GM23248 (cell line): ENCODE data around the gene VSIG10. TPM values are rescaled to one million over a fixed set of nuclear protein-coding genes. Genes with fewer than 3 reads are reported as not detected.
"Not testable (repeated sequence)": the region's sequence is repeated elsewhere in the genome, so short reads cannot be mapped to it uniquely, and the experiment has no call there.

Source experiments
- DNase-seq: peaks from one replicate; pipeline ENCODE4 v3.0.0-alpha.2; 2015
- H2AFZ ChIP-seq: fragments of 200-600 bp; sonication (generic); 2 replicates; pipeline ENCODE4 v1.6.1; 2016; ENCODE audit warnings: antibody characterized with exemption
- H3F3A ChIP-seq: fragments of 200-600 bp; sonication (generic); 2 replicates; pipeline ENCODE4 v1.6.1; 2016; ENCODE audit warnings: mild to moderate bottlenecking, antibody characterized with exemption, mixed run types; ENCODE audit not compliant: insufficient read depth
- H3K27ac ChIP-seq: fragments of 200-600 bp; sonication (generic); 2 replicates; pipeline ENCODE4 v1.5.1; 2016; ENCODE audit warnings: mild to moderate bottlenecking
- H3K27me3 ChIP-seq: fragments of 200-600 bp; sonication (generic); replicated peaks from 2 replicates; pipeline ENCODE4 v1.6.1; 2016; ENCODE audit warnings: mild to moderate bottlenecking; ENCODE audit not compliant: insufficient read depth
- H3K36me3 ChIP-seq: fragments of 200-600 bp; sonication (generic); 2 replicates; pipeline ENCODE4 v1.6.1; 2016; ENCODE audit warnings: low read depth, mild to moderate bottlenecking
- H3K4me1 ChIP-seq: fragments of 200-600 bp; sonication (generic); 2 replicates; pipeline ENCODE4 v1.6.1; 2016; ENCODE audit warnings: mild to moderate bottlenecking; ENCODE audit not compliant: insufficient read depth
- H3K4me2 ChIP-seq: fragments of 200-600 bp; sonication (generic); one replicate; pipeline ENCODE4 v1.6.1; 2016; ENCODE audit warnings: mild to moderate bottlenecking; ENCODE audit not compliant: unreplicated experiment
- H3K4me3 ChIP-seq: fragments of 200-600 bp; sonication (generic); 2 replicates; pipeline ENCODE4 v1.5.1; 2016; ENCODE audit warnings: mild to moderate bottlenecking
- H3K79me2 ChIP-seq: fragments of 200-600 bp; sonication (generic); 2 replicates; pipeline ENCODE4 v1.6.1; 2016; ENCODE audit warnings: mild to moderate bottlenecking; ENCODE audit not compliant: insufficient read depth
- H3K9ac ChIP-seq: fragments of 200-600 bp; sonication (generic); 2 replicates; pipeline ENCODE4 v1.6.1; 2016; ENCODE audit warnings: mild to moderate bottlenecking
- H3K9me2 ChIP-seq: fragments of 200-600 bp; sonication (generic); 2 replicates; pipeline ENCODE4 v1.6.1; 2016; ENCODE audit warnings: mixed run types, mild to moderate bottlenecking, moderate library complexity; ENCODE audit not compliant: insufficient read depth
- H3K9me3 ChIP-seq: fragments of 200-600 bp; sonication (generic); one replicate; pipeline ENCODE4 v1.6.1; 2017; ENCODE audit warnings: low read depth
- H4K20me1 ChIP-seq: fragments of 200-600 bp; sonication (generic); 2 replicates; pipeline ENCODE4 v1.6.0; 2016; ENCODE audit not compliant: insufficient read depth
- EZH2 ChIP-seq: fragments of 200-600 bp; sonication (generic); IDR thresholded peaks from 2 replicates; pipeline ENCODE4 v1.6.1; 2018; ENCODE audit warnings: antibody characterized with exemption, mild to moderate bottlenecking; ENCODE audit not compliant: insufficient read depth, poor library complexity, severe bottlenecking
- EZH2phosphoT487 ChIP-seq: fragments of 200-600 bp; sonication (generic); IDR thresholded peaks from 2 replicates; pipeline ENCODE4 v1.6.1; 2018; ENCODE audit warnings: antibody characterized with exemption, moderate library complexity, mild to moderate bottlenecking, low read depth; ENCODE audit not compliant: insufficient read depth
- WGBS, 2 experiments: methylation state at CpG; one replicate each; pipeline ENCODE4 v1.1.6; 2015 to 2017; ENCODE audit warnings: low lambda C conversion rate in 2 of 2, low coverage in 1 of 2; ENCODE audit errors: missing lambda C conversion rate in 2 of 2; 5-methylcytosine and 5-hydroxymethylcytosine counted together
- in situ Hi-C: fragments of 300-500 bp; cut with MboI; formaldehyde crosslinking; loops from 2 replicates; pipeline ENCODE4 v1.15.0; 2020
- polyA plus RNA-seq: library from polyadenylated mRNA; unstranded; fragments of >200 nt; fragmentation: Nextera tagmentation; extraction: Ambion mirVana; gene quantifications from 2 replicates; pipeline ENCODE4 v1.2.1, GENCODE V29; 2016
- total RNA-seq: library from RNA; depleted of rRNA; stranded (reverse); fragments of >200 nt; shearing (Covaris generic); gene quantifications from 2 replicates; pipeline ENCODE4 v1.2.3, GENCODE V29; 2014

VSIG10 gene
- total and polyA plus RNA-seq, 2 experiments from 2014 or later = 11.5 to 40.1 TPM

- Histone ChIP-seq H3K36me3 (peaks cover 9% of the 10 kb centered on the region; the same call in 1 of the 2 replicates), H2AFZ (no peak overlapping the region), H3K4me2 (no peak overlapping the region), H3K9me3 (no peaks in the 10 kb centered on the region), H4K20me1 (no peaks in the 10 kb centered on the region), H3K27me3 (no peaks in the 10 kb centered on the region), H3K4me3 (no peak overlapping the region), H3K9me2 (no peaks in the 10 kb centered on the region), H3F3A (no peaks in the 10 kb centered on the region), H3K79me2 (peaks cover 15% of the 10 kb centered on the region), H3K9ac (no peak overlapping the region), H3K27ac (no peak overlapping the region), H3K4me1 (no peaks in the 10 kb centered on the region)
- TF ChIP-seq EZH2phosphoT487 (no peak), EZH2 (no peak)
- WGBS, 2 experiments = 95 to 100% methylated on average over 3 of the region's 3 CpGs
- in situ Hi-C loops = loop anchor here (10.0 kb wide), 1 partner anchor 148 kb away; no protein-coding TSS in a partner anchor
- DNase-seq = no peak
These were observed 81.1 kb downstream of the VSIG10 start for GRCh38 chr12:118022728-118023109.

GRCh38 chr12:118022097-118022727, 81.6 kb downstream of the VSIG10 start:
- H3K27ac ChIP-seq, H4K20me1 ChIP-seq, H2AFZ ChIP-seq, H3K27me3 ChIP-seq, H3K4me1 ChIP-seq, H3K4me2 ChIP-seq, DNase-seq, H3K9ac ChIP-seq, H3K9me2 ChIP-seq, H3K4me3 ChIP-seq, H3F3A ChIP-seq, H3K36me3 ChIP-seq, H3K9me3 ChIP-seq: not testable (repeated sequence)
- WGBS, 2 experiments = 91 to 96% methylated on average over 13 of the region's 13 CpGs
- peaks cover 20% of the 10 kb centered on the region for H3K79me2 ChIP-seq
- in situ Hi-C loops = loop anchor here (10.0 kb wide), 1 partner anchor 147 kb away; no protein-coding TSS in a partner anchor

- no peaks in the 10 kb centered on the region for H4K20me1 ChIP-seq
- DNase-seq = no peak
- no peaks in the 10 kb centered on the region for H3K9me3 ChIP-seq
- H3K4me2 ChIP-seq = no peak overlapping the region
- peaks cover 4% of the 10 kb centered on the region; the same call in 1 of the 2 replicates for H3K4me1 ChIP-seq
- no peaks in the 10 kb centered on the region for H3F3A ChIP-seq
- in situ Hi-C loops = loop anchor here (10.0 kb wide), 1 partner anchor 145 kb away; no protein-coding TSS in a partner anchor
- no peak overlapping the region for H3K27ac ChIP-seq
- H3K9ac ChIP-seq = no peak overlapping the region
- TF ChIP-seq EZH2 = no peak
- no peak for TF ChIP-seq EZH2phosphoT487
- no peak overlapping the region for H3K4me3 ChIP-seq
- no peaks in the 10 kb centered on the region for H3K9me2 ChIP-seq
- H3K79me2 ChIP-seq = peaks cover 27% of the 10 kb centered on the region
- no peaks in the 10 kb centered on the region for H3K27me3 ChIP-seq
- H3K36me3 ChIP-seq = no peaks in the 10 kb centered on the region
- WGBS, 2 experiments = 55 to 60% methylated on average over 1 of the region's 1 CpG
- H2AFZ ChIP-seq = no peak overlapping the region
These were observed 83.8 kb downstream of the VSIG10 start for GRCh38 chr12:118020036-118020435.

GRCh38 chr12:118017926-118018325, 85.9 kb downstream of the VSIG10 start:
- in situ Hi-C loops = no loop called here
- Histone ChIP-seq H4K20me1 (no peaks in the 10 kb centered on the region), H3K4me2 (no peak overlapping the region), H3K27me3 (no peaks in the 10 kb centered on the region), H3K79me2 (peaks cover 27% of the 10 kb centered on the region), H3K27ac (no peak overlapping the region), H2AFZ (no peak overlapping the region), H3K4me3 (peak overlapping the region; percentile 84; the same call in 1 of the 2 replicates), H3K9ac (peak overlapping the region; percentile 86; the same call in 1 of the 2 replicates), H3K9me3 (no peaks in the 10 kb centered on the region), H3K36me3 (no peaks in the 10 kb centered on the region), H3K9me2 (no peaks in the 10 kb centered on the region), H3K4me1 (peaks cover 4% of the 10 kb centered on the region; the same call in 1 of the 2 replicates), H3F3A (no peaks in the 10 kb centered on the region)
- DNase-seq = no peak
- TF ChIP-seq EZH2 = no peak
- no peak for TF ChIP-seq EZH2phosphoT487
